Liver (tissue), 9 donors: ENCODE results near the gene FOXN3. TPM values are rescaled to one million over a fixed set of nuclear protein-coding genes. Genes with fewer than 3 reads are reported as not detected.

Experiments
- DNase-seq: peaks from one replicate; pipeline ENCODE4 v3.0.0-alpha.2; 2017; ENCODE audit warnings: low spot score
- H3K27ac ChIP-seq, 2 donors: one replicate each; pipeline ENCODE4 v1.7.0; 2013; ENCODE audit warnings: inconsistent platforms in 2 of 2, low read length in 2 of 2, control low read depth in 1 of 2, low read depth in 1 of 2, mild to moderate bottlenecking in 1 of 2
- H3K27me3 ChIP-seq, 4 donors: one replicate each; pipeline versions ENCODE4 v1.6.1 to v1.7.0; 2013; ENCODE audit warnings: low read length in 3 of 4, inconsistent platforms in 1 of 4, mild to moderate bottlenecking in 1 of 4, moderate library complexity in 1 of 4; ENCODE audit not compliant: control insufficient read depth in 4 of 4, insufficient read depth in 4 of 4
- H3K36me3 ChIP-seq, 4 donors: one replicate each; pipeline versions ENCODE4 v1.6.1 to v1.7.0; 2013; ENCODE audit warnings: low read length in 3 of 4, mild to moderate bottlenecking in 3 of 4, low read depth in 1 of 4, moderate library complexity in 1 of 4; ENCODE audit not compliant: control insufficient read depth in 4 of 4, insufficient read depth in 3 of 4
- H3K4me1 ChIP-seq, 4 donors: one replicate each; pipeline versions ENCODE4 v1.6.1 to v1.7.0; 2013; ENCODE audit warnings: low read length in 3 of 4, mild to moderate bottlenecking in 3 of 4, moderate library complexity in 1 of 4; ENCODE audit not compliant: control insufficient read depth in 4 of 4, insufficient read depth in 4 of 4
- H3K4me3 ChIP-seq, 3 donors: one replicate each; pipeline versions ENCODE4 v1.6.1 to v1.7.0; 2013; ENCODE audit warnings: low read length in 3 of 3, control low read depth in 1 of 3, low read depth in 1 of 3, mild to moderate bottlenecking in 1 of 3
- H3K9ac ChIP-seq, 2 donors: one replicate each; pipeline ENCODE4 v1.7.0; 2013; ENCODE audit warnings: low read length in 2 of 2, mild to moderate bottlenecking in 2 of 2, moderate library complexity in 2 of 2, control low read depth in 1 of 2, low read depth in 1 of 2
- H3K9me3 ChIP-seq, 4 donors: one replicate each; pipeline versions ENCODE4 v1.6.1 to v1.7.0; 2013; ENCODE audit warnings: low read length in 3 of 4; ENCODE audit not compliant: control insufficient read depth in 4 of 4
- CTCF ChIP-seq: fragments of 150-350 bp; IDR thresholded peaks from 2 replicates; pipeline ENCODE4 v1.5.1; 2017; ENCODE audit warnings: improper control_type of control experiment, low read depth, low read length; ENCODE audit not compliant: missing input control
- FOXA1 ChIP-seq: IDR thresholded peaks from 2 replicates; pipeline ENCODE4 v1.6.1; 2016; ENCODE audit warnings: antibody characterized with exemption
- FOXA2 ChIP-seq: IDR thresholded peaks from 2 replicates; pipeline ENCODE4 v1.6.1; 2016; ENCODE audit warnings: antibody characterized with exemption
- GABPA ChIP-seq, 2 donors: IDR thresholded peaks in 1 of 2; conservative IDR thresholded peaks in 1 of 2; 2 replicates each; pipeline ENCODE4 v1.6.1; 2016; ENCODE audit warnings: antibody characterized with exemption in 2 of 2, mild to moderate bottlenecking in 1 of 2, moderate library complexity in 1 of 2
- HNF4A ChIP-seq, 2 donors: conservative IDR thresholded peaks; 2 replicates each; pipeline ENCODE4 v1.6.1; 2016; ENCODE audit warnings: antibody characterized with exemption in 2 of 2, mild to moderate bottlenecking in 2 of 2
- HNF4G ChIP-seq: IDR thresholded peaks from 2 replicates; pipeline ENCODE4 v1.6.1; 2016; ENCODE audit warnings: antibody characterized with exemption
- JUND ChIP-seq, 2 donors: IDR thresholded peaks; 2 replicates each; pipeline ENCODE4 v1.6.1; 2016; ENCODE audit warnings: antibody characterized with exemption in 2 of 2
- MAX ChIP-seq: IDR thresholded peaks from 2 replicates; pipeline ENCODE4 v1.6.1; 2016; ENCODE audit warnings: antibody characterized with exemption
- NR2F2 ChIP-seq: IDR thresholded peaks from 2 replicates; pipeline ENCODE4 v1.6.1; 2016; ENCODE audit warnings: antibody characterized with exemption
- RAD21 ChIP-seq, 2 donors: IDR thresholded peaks; 2 replicates each; pipeline ENCODE4 v1.6.1; 2016; ENCODE audit warnings: antibody characterized with exemption in 2 of 2, mild to moderate bottlenecking in 2 of 2
- RXRA ChIP-seq, 2 donors: IDR thresholded peaks; 2 replicates each; pipeline ENCODE4 v1.6.1; 2017 to 2018; ENCODE audit warnings: antibody characterized with exemption in 2 of 2, mild to moderate bottlenecking in 1 of 2
- SP1 ChIP-seq: IDR thresholded peaks from 2 replicates; pipeline ENCODE4 v1.6.1; 2018; ENCODE audit warnings: antibody characterized with exemption, mild to moderate bottlenecking
- TAF1 ChIP-seq: conservative IDR thresholded peaks from 2 replicates; pipeline ENCODE4 v1.6.1; 2016; ENCODE audit warnings: antibody characterized with exemption, mild to moderate bottlenecking
- ZBTB33 ChIP-seq: IDR thresholded peaks from 2 replicates; pipeline ENCODE4 v1.6.1; 2016; ENCODE audit warnings: antibody characterized with exemption
- WGBS: extraction: QIAGEN DNeasy Blood & Tissue Kit; methylation state at CpG from one replicate; pipeline ENCODE4 v1.1.7; 2013; 5-methylcytosine and 5-hydroxymethylcytosine counted together
- polyA plus RNA-seq, 2 donors: library from polyadenylated mRNA; stranded (reverse) in 1 of 2; unstranded in 1 of 2; fragments of 200-250 nt in 1 of 2; fragments of >200 nt in 1 of 2; fragmentation: Nextera tagmentation in 1 of 2; extraction: Ambion mirVana in 1 of 2; gene quantifications; one replicate each; pipeline versions ENCODE4 v1.2.1 to v1.2.3, GENCODE V29; 2013 to 2015
- total RNA-seq, 2 donors: library from RNA; depleted of rRNA; stranded (reverse); fragments of >200 nt; gene quantifications; one replicate each; pipeline ENCODE4 v1.2.3, GENCODE V29; 2014
- TF ChIP-seq, protein P1 (sequence below): IDR thresholded peaks from 2 replicates; pipeline ENCODE4 v1.6.1; 2016; ENCODE audit warnings: antibody characterized with exemption
- TF ChIP-seq, protein P2 (sequence below): IDR thresholded peaks from 2 replicates; pipeline ENCODE4 v1.6.1; 2016; ENCODE audit warnings: antibody characterized with exemption, mild to moderate bottlenecking
- donor health status: healthy.
- donor health status: healthy.
- donor health status: healthy.
- donor health status: healthy.
- donor health status: healthy.

FOXN3 gene
- total and polyA plus RNA-seq, 4 donors, result 17.8 to 44.8 (median 35.3) TPM

GRCh38 chr14:89217891-89218290 lies 199.1 kb downstream of the FOXN3 start (continued):
- TF ChIP-seq MAX (no peak), HNF4G (no peak), TAF1 (no peak)

DNA sequence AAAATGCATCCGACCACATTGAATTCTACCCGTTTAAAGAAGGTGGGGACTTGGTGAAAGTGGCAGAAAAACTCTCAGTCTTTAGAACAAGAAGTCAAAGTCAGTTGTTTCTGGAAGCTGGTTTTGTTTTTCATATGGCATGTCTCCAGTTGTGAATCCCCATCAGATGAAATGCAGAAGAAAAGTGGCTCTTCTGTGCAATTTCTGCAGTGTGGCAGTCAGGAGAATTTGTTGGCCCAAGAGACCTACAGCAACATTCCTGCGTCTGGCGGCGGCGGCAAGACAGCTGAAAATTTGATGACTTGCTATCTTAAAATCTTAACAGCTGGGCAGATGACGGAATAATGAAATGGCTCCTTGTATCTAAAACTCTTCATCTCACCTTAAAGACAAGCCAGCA lies 201.5 kb downstream of the FOXN3 start:
- DNase-seq, result no peak
- Histone ChIP-seq H3K27ac (no peak overlapping the region), H3K36me3 (peaks cover 0 to 3% (median 2%) of the 10 kb centered on the region in 4 donors), H3K27me3 (no peaks in the 10 kb centered on the region), H3K9me3 (no peaks in the 10 kb centered on the region), H3K4me1 (peaks cover 2 to 10% (median 6%) of the 10 kb centered on the region in 4 donors), H3K4me3 (no peak overlapping the region), H3K9ac (no peak overlapping the region)
- no peak for TF ChIP-seq JUND (IDR thresholded peaks at IDR 0.05)
- TF ChIP-seq FOXA2, result no peak
- TF ChIP-seq GABPA (IDR thresholded peaks at IDR 0.05 in 1 of 2, conservative IDR thresholded peaks at IDR 0.05 in 1 of 2), result no peak
- no peak for TF ChIP-seq SP1
- TF ChIP-seq RXRA (IDR thresholded peaks at IDR 0.05), result no peak
- TF ChIP-seq, protein P1, sequence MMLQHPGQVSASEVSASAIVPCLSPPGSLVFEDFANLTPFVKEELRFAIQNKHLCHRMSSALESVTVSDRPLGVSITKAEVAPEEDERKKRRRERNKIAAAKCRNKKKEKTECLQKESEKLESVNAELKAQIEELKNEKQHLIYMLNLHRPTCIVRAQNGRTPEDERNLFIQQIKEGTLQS, result no peak
- TF ChIP-seq FOXA1, result no peak
- TF ChIP-seq MAX, result no peak
- TF ChIP-seq ZBTB33, result no peak
- no peak for TF ChIP-seq HNF4A (conservative IDR thresholded peaks at IDR 0.05)
- no peak for TF ChIP-seq RAD21 (IDR thresholded peaks at IDR 0.05)
- TF ChIP-seq TAF1, result no peak
- TF ChIP-seq, protein P2, sequence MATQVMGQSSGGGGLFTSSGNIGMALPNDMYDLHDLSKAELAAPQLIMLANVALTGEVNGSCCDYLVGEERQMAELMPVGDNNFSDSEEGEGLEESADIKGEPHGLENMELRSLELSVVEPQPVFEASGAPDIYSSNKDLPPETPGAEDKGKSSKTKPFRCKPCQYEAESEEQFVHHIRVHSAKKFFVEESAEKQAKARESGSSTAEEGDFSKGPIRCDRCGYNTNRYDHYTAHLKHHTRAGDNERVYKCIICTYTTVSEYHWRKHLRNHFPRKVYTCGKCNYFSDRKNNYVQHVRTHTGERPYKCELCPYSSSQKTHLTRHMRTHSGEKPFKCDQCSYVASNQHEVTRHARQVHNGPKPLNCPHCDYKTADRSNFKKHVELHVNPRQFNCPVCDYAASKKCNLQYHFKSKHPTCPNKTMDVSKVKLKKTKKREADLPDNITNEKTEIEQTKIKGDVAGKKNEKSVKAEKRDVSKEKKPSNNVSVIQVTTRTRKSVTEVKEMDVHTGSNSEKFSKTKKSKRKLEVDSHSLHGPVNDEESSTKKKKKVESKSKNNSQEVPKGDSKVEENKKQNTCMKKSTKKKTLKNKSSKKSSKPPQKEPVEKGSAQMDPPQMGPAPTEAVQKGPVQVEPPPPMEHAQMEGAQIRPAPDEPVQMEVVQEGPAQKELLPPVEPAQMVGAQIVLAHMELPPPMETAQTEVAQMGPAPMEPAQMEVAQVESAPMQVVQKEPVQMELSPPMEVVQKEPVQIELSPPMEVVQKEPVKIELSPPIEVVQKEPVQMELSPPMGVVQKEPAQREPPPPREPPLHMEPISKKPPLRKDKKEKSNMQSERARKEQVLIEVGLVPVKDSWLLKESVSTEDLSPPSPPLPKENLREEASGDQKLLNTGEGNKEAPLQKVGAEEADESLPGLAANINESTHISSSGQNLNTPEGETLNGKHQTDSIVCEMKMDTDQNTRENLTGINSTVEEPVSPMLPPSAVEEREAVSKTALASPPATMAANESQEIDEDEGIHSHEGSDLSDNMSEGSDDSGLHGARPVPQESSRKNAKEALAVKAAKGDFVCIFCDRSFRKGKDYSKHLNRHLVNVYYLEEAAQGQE, result no peak
- TF ChIP-seq HNF4G, result no peak
- WGBS, result 92% methylated on average over 7 of the region's 7 CpGs

DNA sequence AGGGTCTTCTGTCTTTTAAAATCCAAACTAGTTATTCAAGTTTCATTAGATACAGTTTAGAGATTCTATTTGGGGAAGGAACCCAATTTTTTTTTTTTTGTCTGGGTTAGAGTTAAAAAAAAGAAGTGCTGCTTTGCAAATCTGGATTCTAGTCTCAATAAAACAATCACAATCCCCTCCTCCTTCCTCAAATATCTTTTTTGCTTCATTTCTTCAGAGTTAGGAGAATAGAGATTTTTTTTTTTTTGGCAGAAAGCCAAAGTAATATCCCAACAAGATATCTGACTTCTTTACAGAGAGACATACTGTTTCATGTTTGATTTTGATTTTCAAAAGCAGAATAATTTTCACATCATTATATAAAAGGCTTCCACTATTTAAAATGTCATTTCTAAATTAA lies 201.9 kb downstream of the FOXN3 start:
- DNase-seq, result no peak
- Histone ChIP-seq H3K9ac (no peak overlapping the region), H3K4me3 (no peak overlapping the region), H3K27me3 (no peaks in the 10 kb centered on the region), H3K36me3 (peaks cover 0 to 3% (median 2%) of the 10 kb centered on the region in 4 donors), H3K27ac (no peak overlapping the region), H3K4me1 (peaks cover 2 to 10% (median 6%) of the 10 kb centered on the region in 4 donors), H3K9me3 (no peaks in the 10 kb centered on the region)
- TF ChIP-seq, protein P2, result no peak
- no peak for TF ChIP-seq HNF4G
- TF ChIP-seq CTCF, result no peak
- TF ChIP-seq SP1, result no peak
- no peak for TF ChIP-seq JUND (IDR thresholded peaks at IDR 0.05)
- TF ChIP-seq FOXA2, result no peak
- TF ChIP-seq NR2F2, result no peak
- no peak for TF ChIP-seq HNF4A (conservative IDR thresholded peaks at IDR 0.05)
- TF ChIP-seq MAX, result no peak
